ENCODE measurements around the gene TNNC1.

Gene TNNC1

GRCh38 chr3:52453496-52454249 lies at the start of gene TNNC1:
TNNC1 (minus strand) TSS chr3:52454041; CDS start chr3:52454015, 26 bp downstream.
- DNase-seq = no peak

- DNase-seq = peak; percentile 10 to 32
These were observed 49.0 kb upstream of the TNNC1 start for GRCh38 chr3:52502808-52503350.

GRCh38 chr3:52502001-52502400 lies 48.2 kb upstream of the TNNC1 start:
- DNase-seq = no peak

- no peak for DNase-seq
These were observed 47.2 kb upstream of the TNNC1 start for GRCh38 chr3:52501046-52501445.

GRCh38 chr3:52498137-52499054 lies 44.6 kb upstream of the TNNC1 start:
- no peak for DNase-seq

- peak in 1 of 2 experiments; percentile 17 for DNase-seq
These were observed 42.1 kb upstream of the TNNC1 start for GRCh38 chr3:52495777-52496602.

- no peak for DNase-seq
These were observed 41.1 kb upstream of the TNNC1 start, which contains the start of gene STAB1 for GRCh38 chr3:52494886-52495495. STAB1 (plus strand) TSS chr3:52495338; CDS start chr3:52495414, 76 bp downstream.

- no peak for DNase-seq
These were observed 40.6 kb upstream of the TNNC1 start for GRCh38 chr3:52494445-52494844.

- DNase-seq = no peak
These were observed 39.6 kb upstream of the TNNC1 start for GRCh38 chr3:52493232-52494017.

GRCh38 chr3:52492059-52492458 lies 38.2 kb upstream of the TNNC1 start:
- no peak for DNase-seq

GRCh38 chr3:52490939-52491526 lies 37.2 kb upstream of the TNNC1 start:
- DNase-seq = no peak

- DNase-seq = no peak
These were observed 36.4 kb upstream of the TNNC1 start for GRCh38 chr3:52490035-52490938.

GRCh38 chr3:52489453-52489852 lies 35.6 kb upstream of the TNNC1 start:
- DNase-seq = no peak

- no peak for DNase-seq
These were observed 34.9 kb upstream of the TNNC1 start for GRCh38 chr3:52488746-52489145.

GRCh38 chr3:52487788-52488691 lies 34.2 kb upstream of the TNNC1 start:
- no peak for DNase-seq

- no peak for DNase-seq
These were observed 33.4 kb upstream of the TNNC1 start for GRCh38 chr3:52487050-52487787.

GRCh38 chr3:52484680-52485461 lies 31.0 kb upstream of the TNNC1 start:
- DNase-seq = no peak

Measured in SHP77 (cell line).